Endothelial cell of umbilical vein (primary cell): ENCODE data around the gene KLK3.

Experiments used
- EZH2 ChIP-seq: IDR thresholded peaks from 2 replicates; pipeline ENCODE4 v1.6.1; 2012; ENCODE audit warnings: borderline replicate concordance, low read depth, mild to moderate bottlenecking, moderate library complexity, low read length, inconsistent platforms; ENCODE audit not compliant: severe bottlenecking
- FOS ChIP-seq: IDR thresholded peaks from 2 replicates; pipeline ENCODE4 v1.6.1; 2011; ENCODE audit warnings: mild to moderate bottlenecking, low read length, moderate library complexity, borderline replicate concordance; ENCODE audit not compliant: insufficient read depth
- JUN ChIP-seq: IDR thresholded peaks from 2 replicates; pipeline ENCODE4 v1.6.1; 2011; ENCODE audit warnings: borderline replicate concordance, low read depth; ENCODE audit not compliant: insufficient read length, insufficient read depth
- POLR2A ChIP-seq: IDR thresholded peaks from 2 replicates; pipeline ENCODE4 v1.6.1; 2012; ENCODE audit warnings: low read depth, mild to moderate bottlenecking, control low read depth, low read length
- POLR2AphosphoS5 ChIP-seq: IDR thresholded peaks from 2 replicates; pipeline ENCODE4 v1.6.1; 2012; ENCODE audit warnings: low read depth, mild to moderate bottlenecking, control low read depth, low read length, moderate library complexity; ENCODE audit not compliant: insufficient read depth
- TF ChIP-seq, protein P1 (sequence below), 2 donors: IDR thresholded peaks; 1 replicate in 1 of 2; 2 replicates in 1 of 2; pipeline ENCODE4 v1.5.1; 2011; ENCODE audit warnings: low read length in 2 of 2, mild to moderate bottlenecking in 2 of 2, moderate library complexity in 2 of 2, control low read depth in 1 of 2, inconsistent platforms in 1 of 2, low read depth in 1 of 2; ENCODE audit not compliant: insufficient read depth in 1 of 2; ENCODE audit errors: extremely low read depth in 1 of 2
- TF ChIP-seq, protein P2 (sequence below): IDR thresholded peaks from 2 replicates; pipeline ENCODE4 v1.6.1; 2011; ENCODE audit not compliant: insufficient read depth, insufficient read length

DNA sequence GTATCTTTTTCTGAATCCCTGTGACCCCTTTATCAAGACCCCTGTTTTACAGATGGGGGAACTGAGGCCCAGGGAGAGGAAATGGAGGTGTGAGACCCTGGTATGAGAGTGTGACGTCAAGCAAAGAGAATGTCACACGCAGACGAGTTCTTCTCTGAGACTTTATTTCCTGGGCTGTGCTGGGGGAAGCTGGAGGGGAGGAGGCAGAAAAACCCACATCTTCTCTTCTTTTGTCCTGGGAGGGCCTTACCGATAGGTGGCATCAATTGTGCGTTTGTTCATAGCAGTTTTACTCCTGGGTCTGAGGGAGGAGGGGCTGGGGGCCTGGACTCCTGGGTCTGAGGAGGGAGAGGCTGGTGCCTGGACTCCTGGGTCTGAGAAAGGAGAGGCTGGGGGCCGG lies 16.5 kb upstream of the KLK3 start:
- TF ChIP-seq, protein P1, sequence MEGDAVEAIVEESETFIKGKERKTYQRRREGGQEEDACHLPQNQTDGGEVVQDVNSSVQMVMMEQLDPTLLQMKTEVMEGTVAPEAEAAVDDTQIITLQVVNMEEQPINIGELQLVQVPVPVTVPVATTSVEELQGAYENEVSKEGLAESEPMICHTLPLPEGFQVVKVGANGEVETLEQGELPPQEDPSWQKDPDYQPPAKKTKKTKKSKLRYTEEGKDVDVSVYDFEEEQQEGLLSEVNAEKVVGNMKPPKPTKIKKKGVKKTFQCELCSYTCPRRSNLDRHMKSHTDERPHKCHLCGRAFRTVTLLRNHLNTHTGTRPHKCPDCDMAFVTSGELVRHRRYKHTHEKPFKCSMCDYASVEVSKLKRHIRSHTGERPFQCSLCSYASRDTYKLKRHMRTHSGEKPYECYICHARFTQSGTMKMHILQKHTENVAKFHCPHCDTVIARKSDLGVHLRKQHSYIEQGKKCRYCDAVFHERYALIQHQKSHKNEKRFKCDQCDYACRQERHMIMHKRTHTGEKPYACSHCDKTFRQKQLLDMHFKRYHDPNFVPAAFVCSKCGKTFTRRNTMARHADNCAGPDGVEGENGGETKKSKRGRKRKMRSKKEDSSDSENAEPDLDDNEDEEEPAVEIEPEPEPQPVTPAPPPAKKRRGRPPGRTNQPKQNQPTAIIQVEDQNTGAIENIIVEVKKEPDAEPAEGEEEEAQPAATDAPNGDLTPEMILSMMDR (IDR thresholded peaks at IDR 0.05; ENCODE audit: extremely low read depth in 1 of 2, insufficient read depth in 1 of 2, low read depth in 1 of 2, low read length in 2 of 2), result no peak
- TF ChIP-seq POLR2AphosphoS5, result no peak
- TF ChIP-seq POLR2A, result no peak
- TF ChIP-seq, protein P2, sequence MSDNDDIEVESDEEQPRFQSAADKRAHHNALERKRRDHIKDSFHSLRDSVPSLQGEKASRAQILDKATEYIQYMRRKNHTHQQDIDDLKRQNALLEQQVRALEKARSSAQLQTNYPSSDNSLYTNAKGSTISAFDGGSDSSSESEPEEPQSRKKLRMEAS, result no peak
- TF ChIP-seq EZH2, result no peak
- no peak for TF ChIP-seq FOS
- TF ChIP-seq JUN, result no peak
